SK-N-SH (cell line): ENCODE data around the gene TMEM117.

Source experiments
- POLR2AphosphoS5 ChIP-seq: IDR thresholded peaks from 2 replicates; pipeline ENCODE4 v1.6.1; 2012; ENCODE audit warnings: low read depth, low read length
- REST ChIP-seq: IDR thresholded peaks from 2 replicates; pipeline ENCODE4 v1.6.1; 2012; ENCODE audit warnings: mild to moderate bottlenecking, low read depth, low read length, moderate library complexity
- SIN3A ChIP-seq: IDR thresholded peaks from 2 replicates; pipeline ENCODE4 v1.6.1; 2012; ENCODE audit warnings: low read depth, mild to moderate bottlenecking, low read length, moderate library complexity, borderline replicate concordance
- TAF1 ChIP-seq: IDR thresholded peaks from 2 replicates; pipeline ENCODE4 v1.6.1; 2012; ENCODE audit warnings: low read depth, mild to moderate bottlenecking, low read length, moderate library complexity, borderline replicate concordance
- TF ChIP-seq, protein P1 (sequence below): fragments of 150-350 bp; IDR thresholded peaks from 2 replicates; pipeline ENCODE4 v1.6.1; 2017; ENCODE audit warnings: antibody characterized with exemption, low read length, low read depth, borderline replicate concordance
- TF ChIP-seq, protein P2 (sequence below): fragments of 200-600 bp; sonication (generic); IDR thresholded peaks from 2 replicates; pipeline ENCODE4 v1.6.1; 2017; ENCODE audit warnings: antibody characterized with exemption, mild to moderate bottlenecking, moderate library complexity

DNA sequence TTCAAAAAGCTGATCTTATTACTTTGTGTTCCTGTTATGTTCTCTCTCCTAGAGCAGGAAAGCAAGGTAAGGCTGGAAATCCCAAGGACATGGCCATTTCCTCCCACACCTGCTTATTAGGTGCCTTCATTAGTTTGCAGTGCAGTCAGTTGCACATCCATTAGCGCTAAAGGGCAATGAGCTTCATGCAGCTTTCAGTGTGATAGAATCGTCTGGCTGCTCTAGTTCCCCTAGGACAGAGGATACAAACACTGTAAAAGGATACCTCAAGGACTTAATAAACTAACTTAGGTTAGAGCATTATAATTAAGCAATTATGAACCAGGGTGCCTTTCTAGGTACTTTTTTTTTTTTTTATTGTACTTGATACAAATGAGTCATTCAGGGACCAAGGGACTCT, 21.1 kb downstream of the TMEM117 start:
- TF ChIP-seq REST (no peak), SIN3A (no peak), POLR2AphosphoS5 (no peak), TAF1 (no peak)
- TF ChIP-seq, protein P1, sequence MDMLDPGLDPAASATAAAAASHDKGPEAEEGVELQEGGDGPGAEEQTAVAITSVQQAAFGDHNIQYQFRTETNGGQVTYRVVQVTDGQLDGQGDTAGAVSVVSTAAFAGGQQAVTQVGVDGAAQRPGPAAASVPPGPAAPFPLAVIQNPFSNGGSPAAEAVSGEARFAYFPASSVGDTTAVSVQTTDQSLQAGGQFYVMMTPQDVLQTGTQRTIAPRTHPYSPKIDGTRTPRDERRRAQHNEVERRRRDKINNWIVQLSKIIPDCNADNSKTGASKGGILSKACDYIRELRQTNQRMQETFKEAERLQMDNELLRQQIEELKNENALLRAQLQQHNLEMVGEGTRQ = no peak
- TF ChIP-seq, protein P2, sequence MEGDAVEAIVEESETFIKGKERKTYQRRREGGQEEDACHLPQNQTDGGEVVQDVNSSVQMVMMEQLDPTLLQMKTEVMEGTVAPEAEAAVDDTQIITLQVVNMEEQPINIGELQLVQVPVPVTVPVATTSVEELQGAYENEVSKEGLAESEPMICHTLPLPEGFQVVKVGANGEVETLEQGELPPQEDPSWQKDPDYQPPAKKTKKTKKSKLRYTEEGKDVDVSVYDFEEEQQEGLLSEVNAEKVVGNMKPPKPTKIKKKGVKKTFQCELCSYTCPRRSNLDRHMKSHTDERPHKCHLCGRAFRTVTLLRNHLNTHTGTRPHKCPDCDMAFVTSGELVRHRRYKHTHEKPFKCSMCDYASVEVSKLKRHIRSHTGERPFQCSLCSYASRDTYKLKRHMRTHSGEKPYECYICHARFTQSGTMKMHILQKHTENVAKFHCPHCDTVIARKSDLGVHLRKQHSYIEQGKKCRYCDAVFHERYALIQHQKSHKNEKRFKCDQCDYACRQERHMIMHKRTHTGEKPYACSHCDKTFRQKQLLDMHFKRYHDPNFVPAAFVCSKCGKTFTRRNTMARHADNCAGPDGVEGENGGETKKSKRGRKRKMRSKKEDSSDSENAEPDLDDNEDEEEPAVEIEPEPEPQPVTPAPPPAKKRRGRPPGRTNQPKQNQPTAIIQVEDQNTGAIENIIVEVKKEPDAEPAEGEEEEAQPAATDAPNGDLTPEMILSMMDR = no peak
